Measurements from ENCODE around the gene ADORA2B.

ADORA2B gene

GRCh38 chr17:15952048-15952532 lies 7.2 kb downstream of the ADORA2B start:
- H3K9me3 ChIP-seq (ENCODE audit: insufficient read depth, low read depth, low read length) = no peaks in the 10 kb centered on the region
- H3K9ac ChIP-seq (ENCODE audit: low read depth, low read length, poor library complexity, severe bottlenecking) = no peak overlapping the region
- no peaks in the 10 kb centered on the region for H3K4me1 ChIP-seq (ENCODE audit: insufficient read depth, low read length, poor library complexity, severe bottlenecking)
- no peaks in the 10 kb centered on the region for H3K9me2 ChIP-seq (replicated peaks; ENCODE audit: low read depth, low read length)
- H3K79me2 ChIP-seq (ENCODE audit: insufficient read depth, low read length) = no peaks in the 10 kb centered on the region
- H3K36me3 ChIP-seq (ENCODE audit: insufficient read depth, low read length) = no peaks in the 10 kb centered on the region
- H3K4me2 ChIP-seq (ENCODE audit: low read depth, low read length, poor library complexity, severe bottlenecking) = no peak overlapping the region
- no peaks in the 10 kb centered on the region for H3F3A ChIP-seq (ENCODE audit: low read depth)
- TF ChIP-seq EZH2phosphoT487 (IDR thresholded peaks at IDR 0.05; ENCODE audit: borderline replicate concordance) (no peak), CTCF (conservative IDR thresholded peaks at IDR 0.05; ENCODE audit: low read length) (no peak)
- no peaks in the 10 kb centered on the region for H4K20me1 ChIP-seq (ENCODE audit: insufficient read depth, low read length, poor library complexity, severe bottlenecking)
- no peak overlapping the region for H2AFZ ChIP-seq (ENCODE audit: low read length)
- no peaks in the 10 kb centered on the region for H3K27me3 ChIP-seq (ENCODE audit: insufficient read depth, low read length, poor library complexity, severe bottlenecking)
- no peak overlapping the region for H3K4me3 ChIP-seq (ENCODE audit: low read length, poor library complexity, severe bottlenecking)

- Histone ChIP-seq H4K20me1 (ENCODE audit: insufficient read depth, low read length, poor library complexity, severe bottlenecking) (no peaks in the 10 kb centered on the region), H3K36me3 (ENCODE audit: insufficient read depth, low read length) (no peaks in the 10 kb centered on the region), H2AFZ (ENCODE audit: low read length) (no peak overlapping the region), H3F3A (ENCODE audit: low read depth) (no peaks in the 10 kb centered on the region), H3K27me3 (ENCODE audit: insufficient read depth, low read length, poor library complexity, severe bottlenecking) (no peaks in the 10 kb centered on the region), H3K4me3 (ENCODE audit: low read length, poor library complexity, severe bottlenecking) (no peak overlapping the region), H3K9me3 (ENCODE audit: insufficient read depth, low read depth, low read length) (no peaks in the 10 kb centered on the region), H3K4me2 (ENCODE audit: low read depth, low read length, poor library complexity, severe bottlenecking) (no peak overlapping the region), H3K9me2 (replicated peaks; ENCODE audit: low read depth, low read length) (no peaks in the 10 kb centered on the region), H3K4me1 (ENCODE audit: insufficient read depth, low read length, poor library complexity, severe bottlenecking) (no peaks in the 10 kb centered on the region), H3K9ac (ENCODE audit: low read depth, low read length, poor library complexity, severe bottlenecking) (no peak overlapping the region), H3K79me2 (ENCODE audit: insufficient read depth, low read length) (no peaks in the 10 kb centered on the region)
- TF ChIP-seq EZH2phosphoT487 (IDR thresholded peaks at IDR 0.05; ENCODE audit: borderline replicate concordance) (no peak), CTCF (conservative IDR thresholded peaks at IDR 0.05; ENCODE audit: low read length) (no peak)
These were observed 8.2 kb downstream of the ADORA2B start for GRCh38 chr17:15952916-15953790.

- Histone ChIP-seq H3K4me1 (ENCODE audit: insufficient read depth, low read length, poor library complexity, severe bottlenecking) (peaks cover 8% of the 10 kb centered on the region), H3K4me3 (ENCODE audit: low read length, poor library complexity, severe bottlenecking) (no peak overlapping the region), H4K20me1 (ENCODE audit: insufficient read depth, low read length, poor library complexity, severe bottlenecking) (no peaks in the 10 kb centered on the region), H3K9ac (ENCODE audit: low read depth, low read length, poor library complexity, severe bottlenecking) (no peak overlapping the region), H3K79me2 (ENCODE audit: insufficient read depth, low read length) (no peaks in the 10 kb centered on the region), H3K4me2 (ENCODE audit: low read depth, low read length, poor library complexity, severe bottlenecking) (no peak overlapping the region), H3K27me3 (ENCODE audit: insufficient read depth, low read length, poor library complexity, severe bottlenecking) (no peaks in the 10 kb centered on the region), H2AFZ (ENCODE audit: low read length) (no peak overlapping the region), H3K36me3 (ENCODE audit: insufficient read depth, low read length) (no peaks in the 10 kb centered on the region), H3F3A (ENCODE audit: low read depth) (no peaks in the 10 kb centered on the region), H3K9me3 (ENCODE audit: insufficient read depth, low read depth, low read length) (no peaks in the 10 kb centered on the region), H3K9me2 (replicated peaks; ENCODE audit: low read depth, low read length) (no peaks in the 10 kb centered on the region)
- TF ChIP-seq CTCF (conservative IDR thresholded peaks at IDR 0.05; ENCODE audit: low read length) (no peak), EZH2phosphoT487 (IDR thresholded peaks at IDR 0.05; ENCODE audit: borderline replicate concordance) (no peak)
These were observed 9.3 kb downstream of the ADORA2B start for GRCh38 chr17:15954222-15954621.

All from Loucy (cell line).